ENCODE measurements around the gene OSBPL3.
A peak's percentile ranks its signal among the peaks of the same experiment; 100 is the strongest.
"Not testable (repeated sequence)": the region's sequence is repeated elsewhere in the genome, so short reads cannot be mapped to it uniquely, and the experiment has no call there.

The OSBPL3 gene

DNA sequence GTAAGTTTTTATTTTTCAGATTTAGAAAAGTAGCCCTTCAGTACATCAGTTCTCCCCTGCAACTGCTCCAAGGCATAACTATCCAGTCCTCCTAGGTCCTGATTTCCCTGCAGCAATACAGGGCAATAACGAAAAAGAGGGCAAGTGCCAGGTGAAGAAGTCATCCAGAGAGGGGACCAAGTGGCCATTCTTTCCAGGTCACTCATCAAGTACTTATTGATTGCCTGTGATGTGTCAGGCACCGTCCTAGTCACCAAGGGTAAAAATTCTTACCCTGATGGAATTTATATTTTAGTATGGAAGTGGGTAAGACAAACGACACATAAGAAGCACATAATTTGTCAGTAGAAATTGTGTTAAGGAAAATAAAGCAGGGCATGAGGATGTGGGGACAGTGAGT, 155.6 kb downstream of the OSBPL3 start:
- DNase-seq = no peak

DNA sequence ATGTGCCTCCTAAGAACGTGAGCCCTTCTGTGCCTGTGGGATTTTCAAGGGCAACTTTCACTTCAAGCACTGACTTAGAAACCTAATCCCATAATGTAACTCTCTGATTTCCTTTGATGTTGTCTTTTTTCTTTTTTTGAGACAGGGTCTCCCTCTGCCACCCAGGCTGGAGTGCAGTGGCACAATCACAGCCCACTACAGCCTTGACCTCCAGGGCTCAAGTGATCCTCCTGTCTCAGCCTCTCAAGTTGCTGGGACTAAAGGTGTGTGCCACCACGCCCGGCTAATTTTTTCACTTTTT, 158.3 kb downstream of the OSBPL3 start:
- DNase-seq = no peak

DNA sequence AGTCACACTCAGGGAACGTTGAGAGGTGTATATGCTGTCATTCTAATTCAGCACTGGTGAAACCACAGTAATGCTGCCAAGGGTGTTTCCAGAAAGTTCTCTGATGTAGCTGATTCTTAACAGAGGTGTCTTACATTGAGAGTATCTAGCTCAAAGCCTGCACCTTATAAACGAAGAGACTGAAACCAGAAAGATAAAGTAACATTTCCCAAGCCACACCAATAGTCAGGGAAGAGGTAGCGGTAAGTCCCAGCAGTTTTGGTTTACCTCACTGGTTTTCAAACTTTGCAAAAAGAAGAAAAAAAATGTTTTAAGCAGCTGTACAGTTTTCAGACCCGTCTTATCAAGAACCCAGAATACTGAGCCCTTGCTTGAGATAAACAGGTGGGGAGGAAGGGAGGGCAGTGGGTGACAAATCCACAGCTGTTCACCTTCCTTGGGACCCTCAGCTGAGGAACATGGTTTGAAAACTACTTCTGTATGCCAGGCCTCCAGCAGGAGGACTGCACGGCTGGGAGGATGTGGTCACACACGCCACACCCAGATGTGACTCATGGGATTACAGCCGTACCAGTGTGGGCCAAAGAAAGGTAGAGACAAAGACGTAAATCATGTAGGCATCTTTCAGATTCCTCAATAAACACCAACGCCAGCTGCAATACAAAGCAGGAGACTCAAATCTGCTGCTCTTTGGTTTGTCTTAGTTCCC, 158.8 kb downstream of the OSBPL3 start:
- peak; percentile 92 for DNase-seq

DNA sequence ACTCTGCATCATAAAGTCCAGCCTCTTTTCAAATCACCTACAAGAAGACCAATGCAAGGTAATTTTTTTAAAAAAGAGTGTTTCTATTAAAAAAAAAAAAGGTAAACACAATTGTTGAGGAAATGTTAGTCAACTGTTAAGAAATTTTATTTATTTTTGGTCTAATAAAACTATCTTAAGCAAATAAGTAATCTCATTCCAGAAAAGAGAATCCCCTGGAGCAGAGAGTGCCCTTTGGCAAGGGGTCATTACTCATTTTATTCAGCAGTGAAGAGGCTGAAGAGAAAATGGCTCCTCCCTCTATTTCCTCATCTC, 159.3 kb downstream of the OSBPL3 start:
- no peak for DNase-seq

DNA sequence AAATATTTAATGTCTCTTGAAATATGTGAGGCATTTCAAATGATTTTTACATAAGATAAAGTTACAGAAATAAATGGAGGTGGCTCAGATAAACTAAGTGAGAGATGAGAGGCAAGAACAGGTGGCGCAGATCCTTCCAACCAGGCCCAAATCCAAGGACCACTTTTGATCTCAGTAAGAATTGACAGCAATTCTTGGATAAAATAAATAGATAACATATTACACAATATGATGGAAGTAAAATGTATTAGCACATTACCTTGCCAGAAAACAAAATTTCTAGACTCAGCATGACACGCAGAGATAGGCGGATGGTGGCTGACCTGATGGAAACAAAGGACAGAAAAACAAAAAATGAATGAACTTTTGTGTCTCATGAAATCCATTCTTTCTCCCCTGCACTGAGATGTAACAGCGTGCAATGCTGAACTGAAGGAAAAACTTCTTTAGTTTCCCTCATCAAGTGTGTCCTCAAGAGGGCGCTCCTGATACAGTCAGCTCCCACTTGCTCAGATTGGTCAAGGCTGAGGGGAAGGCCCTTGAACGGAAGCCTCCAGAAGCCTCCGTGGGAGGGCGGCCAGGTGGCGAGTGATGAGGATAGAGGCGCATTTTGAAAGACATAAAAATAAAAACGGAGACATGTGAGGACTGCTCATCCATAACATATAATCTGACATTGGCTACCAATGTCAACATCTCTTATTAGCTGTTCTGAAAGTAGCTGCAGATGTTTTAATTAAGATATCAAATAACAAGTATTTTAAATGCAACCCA, 159.9 kb downstream of the OSBPL3 start:
- DNase-seq = peak; percentile 94

DNA sequence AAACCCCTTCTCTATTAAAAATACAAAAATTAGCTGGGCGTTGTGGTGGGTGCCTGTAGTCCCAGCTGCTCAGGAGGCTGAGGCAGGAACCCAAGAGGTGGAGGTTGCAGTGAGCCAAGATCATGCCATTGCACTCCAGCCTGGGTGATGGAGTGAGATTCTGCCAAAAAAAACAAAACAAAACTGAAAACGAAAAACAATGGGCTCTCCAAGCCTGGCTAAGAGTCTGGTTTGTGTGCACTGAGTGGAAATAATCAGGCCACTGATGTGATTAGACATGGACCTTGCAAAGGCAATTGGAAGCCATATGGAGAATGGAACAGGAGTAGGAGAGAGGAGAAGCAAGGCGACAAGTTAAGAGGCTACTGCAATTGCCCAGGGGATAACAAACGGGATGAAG, 162.6 kb downstream of the OSBPL3 start:
- no peak for DNase-seq

DNA sequence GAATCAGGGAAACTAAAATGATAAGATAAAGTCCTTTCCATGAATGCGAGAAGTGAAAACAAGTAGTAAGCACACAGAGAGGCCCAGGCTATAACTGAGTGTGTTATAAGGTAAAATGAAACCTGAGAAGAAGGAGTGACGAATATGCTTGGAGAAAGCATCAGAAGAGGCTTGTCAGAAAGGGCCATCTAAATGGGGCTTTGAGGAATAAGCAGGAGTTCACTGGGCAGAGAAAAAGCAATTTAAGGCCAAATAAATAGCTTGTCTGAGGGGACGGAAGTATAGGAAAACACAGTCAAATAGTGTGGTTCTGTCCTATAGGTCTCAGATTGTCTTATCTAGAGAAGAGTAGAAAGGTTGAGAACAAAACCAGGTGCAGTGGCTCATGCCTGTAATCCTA, 163.1 kb downstream of the OSBPL3 start:
- DNase-seq = no peak

DNA sequence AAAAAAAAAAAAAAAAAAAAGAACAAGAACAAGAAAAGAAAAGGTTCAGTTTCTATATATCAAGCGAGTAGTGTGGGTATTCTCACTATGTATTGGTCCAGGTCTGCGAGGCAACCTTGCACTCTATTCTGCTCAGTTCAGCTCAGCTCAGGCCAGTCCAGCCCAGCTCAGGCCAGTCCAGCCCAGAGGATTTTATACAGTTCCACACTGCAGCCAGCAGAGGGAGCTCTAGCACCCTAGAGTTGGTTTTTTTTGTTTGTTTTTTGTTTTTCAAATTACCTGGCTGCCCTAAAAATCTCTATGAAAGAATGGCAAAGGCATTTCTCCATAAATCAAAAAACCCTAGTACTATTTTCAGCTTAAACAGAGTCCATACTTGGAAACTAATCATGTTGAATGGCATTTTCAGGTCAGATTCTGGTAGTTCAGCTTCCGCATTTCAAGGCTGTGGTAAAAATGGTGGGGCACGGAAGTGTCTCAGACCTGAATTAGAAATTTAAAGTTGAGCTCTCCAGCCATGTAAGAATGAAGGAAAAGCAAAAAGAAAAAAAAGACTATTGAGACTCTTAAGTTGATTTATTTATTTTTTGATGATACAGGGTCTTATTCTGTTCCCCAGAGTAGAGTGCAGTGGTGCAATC, 167.6 kb downstream of the OSBPL3 start:
- DNase-seq = peak; percentile 68

DNA sequence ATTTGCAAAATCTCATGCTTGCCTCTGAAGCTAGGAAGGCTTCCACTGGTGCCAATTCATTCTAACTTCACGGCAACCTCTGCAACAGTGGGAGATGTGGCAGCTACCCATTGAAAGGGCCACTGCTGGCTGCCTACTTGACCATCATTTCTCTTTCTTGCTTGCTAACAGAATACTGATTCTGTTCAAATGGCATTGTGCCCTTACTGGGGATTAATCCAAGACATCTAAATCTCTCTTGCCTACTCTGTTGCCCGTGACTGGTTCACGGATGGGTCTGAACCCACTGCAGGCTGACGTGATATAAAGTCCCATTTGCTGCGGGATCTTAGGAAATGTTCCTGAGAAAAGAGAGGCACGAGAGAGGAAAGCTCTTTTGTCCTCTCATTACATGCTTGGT, 171.5 kb downstream of the OSBPL3 start:
- no peak for DNase-seq

DNA sequence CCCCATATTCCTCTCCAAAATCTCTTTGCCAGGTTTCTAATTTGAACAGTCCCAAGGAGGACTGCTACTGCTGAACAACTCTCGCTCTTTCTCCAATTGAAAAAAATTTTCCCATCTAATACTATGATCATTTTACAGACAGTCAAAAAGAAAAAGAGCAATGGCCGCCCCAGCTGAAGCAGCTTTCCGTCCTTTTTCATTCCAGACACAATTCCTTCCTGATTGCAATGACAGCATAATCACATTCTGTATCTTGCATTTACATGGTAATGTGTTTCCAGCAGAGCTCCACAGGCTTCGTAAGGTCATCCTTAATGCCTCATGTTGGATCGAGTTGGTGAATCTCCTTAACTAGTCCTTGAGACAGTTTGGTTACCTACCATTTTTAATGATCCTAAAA, 177.7 kb downstream of the OSBPL3 start:
- no peak for DNase-seq

DNA sequence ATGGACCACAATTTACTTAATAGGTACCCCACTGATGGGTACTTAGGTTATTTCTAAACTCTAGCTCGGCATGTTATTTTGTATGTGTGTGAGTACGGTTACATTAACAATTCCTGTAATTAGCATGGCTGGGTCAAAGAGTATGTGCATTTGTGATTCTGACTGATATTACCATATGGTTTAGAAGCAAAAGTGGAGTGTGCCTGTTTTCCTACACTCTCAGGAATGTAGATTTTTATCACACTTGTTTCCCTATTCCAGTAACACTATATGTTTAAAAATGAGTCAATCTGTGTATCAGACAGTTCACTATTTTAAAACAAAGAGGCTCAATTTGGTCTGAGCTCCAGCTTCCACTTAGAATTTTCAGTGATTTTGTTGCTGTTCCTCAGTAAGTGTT, 178.1 kb downstream of the OSBPL3 start:
- DNase-seq = no peak

DNA sequence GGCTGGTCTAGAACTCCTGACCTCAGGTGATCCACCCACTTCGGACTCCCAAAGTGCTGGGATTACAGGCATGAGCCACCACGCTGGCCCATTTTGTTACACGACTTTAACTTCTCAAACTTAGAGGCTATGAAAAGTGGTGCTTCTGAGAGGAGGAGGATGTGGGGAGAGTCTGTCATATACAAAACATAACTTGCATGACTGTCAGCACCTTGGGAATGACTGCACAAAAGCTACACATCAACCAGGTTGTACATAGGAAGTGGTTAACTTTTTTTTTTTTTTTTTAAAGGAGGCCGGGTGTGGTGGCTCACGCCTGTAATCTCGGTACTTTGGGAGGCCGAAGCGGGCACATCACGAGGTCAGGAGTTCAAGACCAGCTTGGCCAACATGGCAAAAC, 179.3 kb downstream of the OSBPL3 start:
- no peak for DNase-seq

DNA sequence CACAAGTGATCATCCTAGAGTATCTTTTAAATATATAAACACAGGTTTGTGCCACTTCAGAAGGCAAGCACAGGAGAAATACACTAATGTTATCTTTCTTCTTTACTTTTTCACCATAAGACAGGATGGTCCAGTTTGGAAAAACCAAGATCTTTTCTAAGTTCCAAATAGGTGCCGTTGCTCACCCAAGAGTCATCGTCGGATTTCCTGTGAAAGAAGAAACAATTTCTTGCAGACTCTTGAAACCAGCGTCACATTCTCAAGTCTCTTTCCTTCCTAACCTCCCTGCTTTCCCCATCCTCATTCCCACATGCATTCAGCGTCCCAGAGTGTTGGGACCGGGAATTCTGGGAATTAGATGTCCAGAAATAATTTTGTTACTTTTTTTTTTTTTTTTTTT, 179.9 kb downstream of the OSBPL3 start:
- no peak for DNase-seq

DNA sequence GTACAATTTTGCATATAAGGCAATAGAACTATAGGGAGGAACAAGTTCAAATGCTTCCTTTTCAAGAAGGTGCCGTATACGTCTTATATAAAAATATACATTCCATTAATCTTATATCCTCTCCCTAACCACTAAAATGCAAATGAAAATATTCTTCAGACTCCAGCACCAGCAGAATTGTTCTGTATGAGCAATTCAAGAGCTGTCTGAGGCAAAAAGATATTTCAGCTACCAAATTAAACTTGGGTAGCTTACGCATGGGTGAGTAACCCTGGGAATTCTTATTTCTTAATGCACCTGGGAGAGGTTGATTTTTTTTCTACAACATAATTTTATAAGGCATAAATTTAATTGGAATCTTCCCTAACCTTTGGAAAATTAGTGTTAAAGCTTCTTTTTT, 180.5 kb downstream of the OSBPL3 start:
- DNase-seq = no peak

DNA sequence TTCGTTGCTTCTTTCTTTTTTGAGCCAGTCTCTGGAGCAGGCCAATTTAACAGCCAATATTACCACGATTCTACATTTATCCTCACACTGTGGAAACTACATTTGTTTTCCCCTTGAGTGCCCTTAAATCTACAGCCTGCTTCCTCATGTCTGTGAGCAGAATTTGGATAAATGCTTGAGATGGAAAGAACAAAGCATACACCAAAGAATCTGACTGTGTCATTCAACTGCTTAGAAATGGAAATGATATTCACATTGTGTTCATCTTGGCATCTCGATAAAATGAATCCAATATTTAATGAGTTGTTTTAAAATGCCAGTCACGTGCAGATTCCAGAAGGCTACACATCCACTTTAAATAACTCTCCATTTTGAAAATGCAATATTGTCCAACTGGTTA, 181.7 kb downstream of the OSBPL3 start:
- no peak for DNase-seq

DNA sequence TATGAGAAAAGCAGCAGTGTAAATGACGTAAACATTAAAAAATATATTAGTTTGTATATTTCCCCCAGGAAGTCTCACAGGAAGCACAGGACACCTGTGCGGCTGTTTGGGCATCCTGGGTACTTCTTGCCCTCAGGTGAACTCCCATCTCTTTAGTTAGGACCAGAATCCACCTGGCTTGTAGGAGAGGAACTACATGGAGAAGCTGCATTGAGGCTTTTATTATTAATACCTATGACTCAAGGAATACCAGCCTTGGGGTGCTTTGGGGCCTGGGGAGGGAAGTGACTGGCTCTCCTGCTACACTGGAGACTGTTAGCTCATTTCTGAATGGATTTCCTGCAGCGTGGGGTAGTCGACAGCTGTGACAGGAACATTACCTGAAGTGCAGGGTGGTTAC, 182.7 kb downstream of the OSBPL3 start:
- DNase-seq = no peak

DNA sequence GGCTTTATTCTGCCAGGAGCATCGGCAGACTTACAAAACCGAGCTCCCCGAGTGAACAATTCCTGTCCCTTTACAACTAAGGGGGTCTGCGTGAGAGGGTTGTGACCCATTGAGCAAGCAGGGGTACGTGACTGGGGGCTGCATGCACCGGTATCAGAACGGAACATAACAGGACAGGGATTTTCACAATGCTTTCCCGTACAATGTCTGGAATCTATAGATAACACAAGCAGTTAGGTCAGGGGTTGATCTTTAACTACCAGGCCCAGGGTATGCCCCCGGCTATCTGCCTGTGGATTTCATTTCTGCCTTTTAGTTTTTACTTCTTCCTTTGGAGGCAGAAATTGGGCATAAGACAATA, 184.6 kb downstream of the OSBPL3 start:
- no peak for DNase-seq

DNA sequence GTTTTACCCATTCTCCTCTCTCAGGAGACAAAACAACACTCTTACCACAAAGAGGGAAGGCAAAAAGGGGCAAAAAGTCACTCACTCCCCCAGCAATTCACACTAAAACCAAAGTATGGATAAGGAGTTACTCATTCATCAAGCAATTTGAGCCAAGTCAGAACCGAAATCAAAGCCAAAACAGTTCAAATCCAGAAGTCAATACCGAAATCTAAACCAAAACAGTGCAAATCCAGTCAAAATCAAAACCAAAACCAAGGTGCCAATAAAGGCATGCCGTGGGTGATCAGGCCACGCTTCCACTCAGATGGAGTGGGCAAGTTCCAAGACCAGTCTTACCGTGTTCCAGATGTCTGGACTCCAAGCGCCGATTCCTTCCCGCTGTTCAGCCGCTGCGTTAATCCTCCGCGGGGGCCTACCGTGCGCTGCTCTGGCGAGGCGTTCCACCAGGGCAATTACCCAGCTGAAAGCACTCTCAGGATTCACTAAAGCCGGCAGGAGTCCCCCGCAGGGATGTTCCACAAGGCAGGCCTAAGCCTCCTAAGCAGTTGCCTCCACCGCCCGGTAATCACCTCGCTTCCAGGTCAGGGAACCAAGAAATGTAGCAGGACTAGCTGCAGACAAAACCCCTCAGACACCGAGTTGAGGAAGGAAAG, 185.1 kb downstream of the OSBPL3 start:
- DNase-seq = not testable (repeated sequence)

DNA sequence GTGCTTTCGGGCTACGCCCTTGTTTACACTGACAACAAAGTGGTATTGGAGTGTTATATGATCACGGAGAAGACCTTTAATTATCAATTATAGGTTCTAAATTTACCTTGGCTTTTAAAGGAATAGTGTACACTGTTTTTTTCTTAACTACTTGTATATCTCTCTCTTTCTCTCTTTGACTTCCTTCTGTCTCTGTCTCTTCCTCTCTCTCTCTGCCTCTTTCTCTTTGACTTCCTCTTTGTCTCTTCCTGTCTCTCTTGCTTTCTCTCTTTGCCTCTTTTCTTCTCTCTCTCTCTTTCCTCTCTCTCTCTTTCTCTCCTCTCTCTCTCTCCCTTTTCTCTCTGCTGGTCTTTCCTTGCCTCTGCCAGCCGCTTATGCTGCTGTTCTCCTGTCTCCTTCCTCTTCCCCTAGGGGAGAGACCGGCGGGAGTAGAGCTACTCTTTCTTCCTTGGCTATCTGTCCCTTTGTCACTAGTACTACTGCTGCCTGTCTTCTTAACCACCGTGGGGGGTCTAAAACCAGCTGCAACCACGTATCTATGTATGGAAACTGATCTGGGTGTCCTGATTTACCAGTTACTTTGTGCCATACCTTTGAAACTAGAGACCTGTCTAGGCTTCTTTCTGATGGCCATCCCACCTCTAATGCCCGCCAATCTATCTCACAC, 185.9 kb downstream of the OSBPL3 start:
- peak; percentile 12 for DNase-seq

DNA sequence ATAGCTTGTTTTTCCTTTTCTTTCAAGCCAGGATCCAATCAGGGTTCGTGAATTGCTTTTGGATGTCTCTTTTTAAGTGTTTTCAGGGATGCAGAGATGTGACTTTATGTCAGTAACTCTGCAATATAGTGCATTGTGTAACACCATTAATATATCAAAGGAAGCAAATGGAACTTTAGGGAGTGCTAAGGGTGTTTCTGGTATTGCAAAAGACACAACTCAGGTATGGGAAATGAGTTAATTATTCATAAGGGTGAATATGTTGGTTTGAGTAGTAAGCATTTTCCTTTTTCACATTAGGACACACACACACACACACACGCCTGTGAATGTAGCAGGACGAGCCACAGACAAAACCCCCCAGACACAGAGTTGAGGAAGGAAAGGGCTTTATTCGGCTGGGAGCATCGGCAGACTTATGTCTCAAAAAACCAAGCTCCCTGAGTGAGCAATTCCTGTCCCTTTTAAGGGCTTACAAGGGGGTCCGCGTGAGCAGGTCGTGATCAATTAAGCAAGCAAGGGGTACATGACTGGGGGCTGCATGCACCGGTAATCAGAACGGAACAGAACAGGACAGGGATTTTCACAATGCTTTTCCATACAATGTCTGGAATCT, 190.9 kb downstream of the OSBPL3 start:
- no peak for DNase-seq

DNA sequence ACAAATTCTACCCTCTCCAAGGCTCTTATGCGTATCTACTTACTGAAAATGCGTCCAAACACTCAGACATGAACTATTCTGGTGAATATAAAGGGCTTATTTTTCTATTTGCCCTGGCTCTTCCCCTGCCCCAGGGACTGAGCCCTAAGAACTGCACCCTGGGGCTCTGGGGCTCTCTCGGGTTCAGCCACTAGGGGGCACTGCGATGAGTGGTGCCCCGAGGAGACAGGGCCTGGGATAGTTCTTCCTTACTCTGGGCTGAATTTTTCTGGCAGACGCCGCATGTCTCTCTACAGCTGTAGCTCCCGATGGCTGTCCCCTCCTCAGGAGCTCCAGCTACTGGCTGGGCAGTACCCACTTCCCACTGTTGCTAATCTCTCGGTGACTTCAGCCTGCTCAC, 191.9 kb downstream of the OSBPL3 start:
- DNase-seq = no peak

DNA sequence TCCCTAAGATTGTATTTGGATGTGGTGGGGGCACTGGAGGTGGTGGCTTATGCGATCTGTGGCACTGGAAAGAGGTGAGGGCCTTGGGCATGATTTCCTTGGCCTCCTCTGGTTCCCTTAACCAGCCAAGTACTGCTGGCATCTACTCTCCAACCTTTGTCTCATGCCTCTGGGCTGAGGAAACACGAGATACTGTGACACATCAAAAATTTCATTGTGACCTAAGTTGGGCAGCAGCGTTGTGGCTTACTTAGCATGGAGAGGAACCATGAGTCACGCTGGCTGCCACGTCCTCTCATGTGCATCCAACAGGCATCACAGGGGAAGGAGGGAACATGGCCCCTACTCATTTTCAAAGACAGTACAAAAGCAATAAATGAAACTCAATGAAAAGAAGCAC, 193.0 kb downstream of the OSBPL3 start:
- DNase-seq = peak; percentile 72

DNA sequence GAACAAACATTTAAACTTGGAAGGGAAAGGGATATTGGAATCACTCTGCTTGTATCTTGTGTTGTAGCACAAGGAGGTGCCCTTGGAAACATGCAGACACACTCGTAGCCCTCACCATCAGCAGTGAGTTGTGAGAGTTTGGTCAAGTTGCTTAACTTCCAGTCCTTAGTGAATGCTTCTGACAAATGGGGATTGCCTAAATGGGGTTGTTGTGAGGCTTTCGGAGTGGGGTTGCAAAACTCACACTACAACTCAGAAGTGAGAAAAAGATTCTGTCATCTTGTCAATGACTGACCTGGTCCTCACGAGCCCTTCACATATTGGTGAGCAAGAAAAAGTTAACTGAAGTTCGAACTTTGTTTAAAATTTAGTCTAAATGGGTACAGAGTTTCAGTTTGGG, 193.7 kb downstream of the OSBPL3 start:
- no peak for DNase-seq

All from hematopoietic multipotent progenitor cell treated with erythropoietin and hydrocortisone succinate and interleukin-3 and kit ligand, for 6 days (in vitro differentiated cells).